Right lobe of liver (tissue), 4 donors: ENCODE results near the gene ZDHHC3.

Experiments used
- CTCF ChIP-seq, 4 donors: fragments of 200-600 bp in 3 of 4; fragments of 450-650 bp in 1 of 4; IDR thresholded peaks; one replicate each; pipeline versions ENCODE4 v1.5.1 to v1.8.0; 2016 to 2022; ENCODE audit warnings: antibody characterized with exemption in 4 of 4, mild to moderate bottlenecking in 2 of 4
- POLR2A ChIP-seq: fragments of 450-650 bp; IDR thresholded peaks from one replicate; pipeline ENCODE4 v1.6.1; 2017; ENCODE audit warnings: antibody characterized with exemption, mild to moderate bottlenecking
- donor health status: DM: no; HTN: no; CAD: no.
- donor health status: DM: no; HTN: no; CAD: no.
- donor health status: DM: no; HTN: yes; CAD: no.

- TF ChIP-seq CTCF (IDR thresholded peaks at IDR 0.05) (no peak), POLR2A (no peak)
Observed at GRCh38 chr3:44894485-44894884, 81.5 kb downstream of the ZDHHC3 start.
